HK-2 (cell line): ENCODE measurements around the gene KRTAP4-2.
"Not testable (repeated sequence)": the region's sequence is repeated elsewhere in the genome, so short reads cannot be mapped to it uniquely, and the experiment has no call there.

Source experiments
- DNase-seq: peaks from one replicate; pipeline ENCODE4 v3.0.0-alpha.2; 2018; ENCODE audit not compliant: unreplicated experiment

Gene KRTAP4-2

GRCh38 chr17:41177727-41178271, at the start of gene KRTAP4-2:
Gene KRTAP4-2 (minus strand): TSS chr17:41178221. CDS start chr17:41178164, 57 bp downstream.
- DNase-seq: no peak

GRCh38 chr17:41226598-41227095, 48.6 kb upstream of the KRTAP4-2 start, which contains the start of gene KRTAP9-2:
Gene KRTAP9-2 (plus strand): TSS chr17:41226648. CDS start chr17:41226655, 7 bp downstream.
- not testable (repeated sequence) for DNase-seq

GRCh38 chr17:41226051-41226450, 48.0 kb upstream of the KRTAP4-2 start:
- no peak for DNase-seq

GRCh38 chr17:41223821-41224220, 45.8 kb upstream of the KRTAP4-2 start:
- no peak for DNase-seq

- no peak for DNase-seq
Observed at GRCh38 chr17:41215681-41216080, 37.7 kb upstream of the KRTAP4-2 start.

GRCh38 chr17:41212524-41213169, 34.6 kb upstream of the KRTAP4-2 start:
- DNase-seq: no peak

- DNase-seq: no peak
Observed at GRCh38 chr17:41211845-41212466, 33.9 kb upstream of the KRTAP4-2 start.

GRCh38 chr17:41199421-41200078, 21.5 kb upstream of the KRTAP4-2 start:
- DNase-seq: no peak

GRCh38 chr17:41196068-41196467, 18.0 kb upstream of the KRTAP4-2 start:
- DNase-seq: no peak

- DNase-seq: no peak
Observed at GRCh38 chr17:41190328-41190727, 12.3 kb upstream of the KRTAP4-2 start.

- DNase-seq: not testable (repeated sequence)
Observed at GRCh38 chr17:41189837-41190318, 11.9 kb upstream of the KRTAP4-2 start, which contains the start of gene KRTAP9-1. Gene KRTAP9-1 (plus strand): TSS chr17:41189887. CDS start chr17:41189887, 0 bp downstream.

- no peak for DNase-seq
Observed at GRCh38 chr17:41186872-41187271, 8.9 kb upstream of the KRTAP4-2 start.

- DNase-seq: no peak
Observed at GRCh38 chr17:41185001-41185400, 7.0 kb upstream of the KRTAP4-2 start.

GRCh38 chr17:41184480-41184961, 6.5 kb upstream of the KRTAP4-2 start, which contains the start of gene KRTAP4-1:
Gene KRTAP4-1 (minus strand): TSS chr17:41184911. CDS start chr17:41184854, 57 bp downstream.
- DNase-seq: no peak

GRCh38 chr17:41178843-41179616, 1.0 kb upstream of the KRTAP4-2 start:
- no peak for DNase-seq

GRCh38 chr17:41178341-41178740, 320 bp upstream of the KRTAP4-2 start:
- peak; percentile 6 for DNase-seq

GRCh38 chr17:41176744-41177387, 1.2 kb downstream of the KRTAP4-2 start:
- no peak for DNase-seq

GRCh38 chr17:41171886-41172285, 6.1 kb downstream of the KRTAP4-2 start:
- DNase-seq: no peak

- no peak for DNase-seq
Observed at GRCh38 chr17:41168121-41168520, 9.9 kb downstream of the KRTAP4-2 start, which contains the start of gene KRTAP4-3. Gene KRTAP4-3 (minus strand): TSS chr17:41168221. CDS start chr17:41168172, 49 bp downstream.

- no peak for DNase-seq
Observed at GRCh38 chr17:41167561-41167960, 10.5 kb downstream of the KRTAP4-2 start.
